DND-41 (cell line): ENCODE data around the gene STAMBPL1.

Experiments used
- ATAC-seq: fragments of 200-7000 bp; cut with Tn5 transposase; 3 replicates; pipeline ENCODE4 v1.9.1; 2021; ENCODE audit warnings: low read depth; ENCODE audit not compliant: insufficient read depth
- DNase-seq: peaks from one replicate; pipeline ENCODE4 v3.0.0-alpha.2; 2020
- H2AFZ ChIP-seq: 2 replicates; pipeline ENCODE4 v1.6.0; 2012; ENCODE audit warnings: low read depth, low read length
- H3K27ac ChIP-seq: 2 replicates; pipeline ENCODE4 v1.5.1; 2012; ENCODE audit warnings: low read length, inconsistent platforms
- H3K27me3 ChIP-seq: fragments of 200-600 bp; sonication (generic); 2 replicates; pipeline ENCODE4 v1.6.0; 2012; ENCODE audit warnings: low read length, mild to moderate bottlenecking, inconsistent platforms; ENCODE audit not compliant: insufficient read depth, poor library complexity
- H3K36me3 ChIP-seq: 2 replicates; pipeline ENCODE4 v1.5.1; 2012; ENCODE audit warnings: low read length, inconsistent platforms; ENCODE audit not compliant: insufficient read depth
- H3K4me1 ChIP-seq: 2 replicates; pipeline ENCODE4 v1.5.1; 2012; ENCODE audit warnings: mild to moderate bottlenecking, low read length; ENCODE audit not compliant: insufficient read depth
- H3K4me2 ChIP-seq: 2 replicates; pipeline ENCODE4 v1.6.0; 2012; ENCODE audit warnings: mild to moderate bottlenecking, moderate library complexity, low read length, inconsistent platforms; ENCODE audit not compliant: insufficient read depth
- H3K4me3 ChIP-seq, 2 experiments: fragments of 200-600 bp in 1 of 2; shearing (Covaris generic) in 1 of 2; 2 replicates each; pipeline ENCODE4 v1.5.1; 2012 to 2016; ENCODE audit warnings: inconsistent platforms in 2 of 2, low read length in 2 of 2, mild to moderate bottlenecking in 2 of 2, low read depth in 1 of 2, moderate library complexity in 1 of 2
- H3K79me2 ChIP-seq: 2 replicates; pipeline ENCODE4 v1.6.0; 2012; ENCODE audit warnings: low read length, inconsistent platforms; ENCODE audit not compliant: insufficient read depth
- H3K9ac ChIP-seq: 2 replicates; pipeline ENCODE4 v1.6.0; 2012; ENCODE audit warnings: low read depth, mild to moderate bottlenecking, inconsistent platforms, low read length, moderate library complexity
- H3K9me3 ChIP-seq: 2 replicates; pipeline ENCODE4 v1.5.1; 2012; ENCODE audit warnings: low read length, moderate library complexity, mild to moderate bottlenecking, inconsistent platforms; ENCODE audit not compliant: insufficient read depth, severe bottlenecking
- H4K20me1 ChIP-seq: 2 replicates; pipeline ENCODE4 v1.6.0; 2012; ENCODE audit warnings: low read length; ENCODE audit not compliant: insufficient read depth
- EZH2 ChIP-seq: IDR thresholded peaks from 3 replicates; pipeline ENCODE4 v1.6.1; 2012; ENCODE audit warnings: borderline replicate concordance, low read depth, mild to moderate bottlenecking, moderate library complexity, low read length, inconsistent platforms; ENCODE audit not compliant: severe bottlenecking
- TF ChIP-seq, protein P1 (sequence below): IDR thresholded peaks from 2 replicates; pipeline ENCODE4 v1.5.1; 2012; ENCODE audit warnings: borderline replicate concordance, low read length, moderate library complexity, mild to moderate bottlenecking; ENCODE audit not compliant: poor library complexity, severe bottlenecking; ENCODE audit errors: extremely low read depth

Gene STAMBPL1

GRCh38 chr10:88866454-88866853 is 13.6 kb upstream of the STAMBPL1 start:
- no peak for DNase-seq

GRCh38 chr10:88870089-88870488 is 10.0 kb upstream of the STAMBPL1 start:
- no peaks in the 10 kb centered on the region for H3K36me3 ChIP-seq
- H3K27me3 ChIP-seq, result no peaks in the 10 kb centered on the region
- no peak overlapping the region for H2AFZ ChIP-seq
- no peaks in the 10 kb centered on the region for H3K79me2 ChIP-seq
- DNase-seq (no peak), ATAC-seq (no peak)
- no peaks in the 10 kb centered on the region for H3K4me1 ChIP-seq
- no peak overlapping the region for H3K9ac ChIP-seq
- H3K4me2 ChIP-seq, result no peak overlapping the region
- H4K20me1 ChIP-seq, result no peaks in the 10 kb centered on the region
- no peak for TF ChIP-seq EZH2
- TF ChIP-seq, protein P1, sequence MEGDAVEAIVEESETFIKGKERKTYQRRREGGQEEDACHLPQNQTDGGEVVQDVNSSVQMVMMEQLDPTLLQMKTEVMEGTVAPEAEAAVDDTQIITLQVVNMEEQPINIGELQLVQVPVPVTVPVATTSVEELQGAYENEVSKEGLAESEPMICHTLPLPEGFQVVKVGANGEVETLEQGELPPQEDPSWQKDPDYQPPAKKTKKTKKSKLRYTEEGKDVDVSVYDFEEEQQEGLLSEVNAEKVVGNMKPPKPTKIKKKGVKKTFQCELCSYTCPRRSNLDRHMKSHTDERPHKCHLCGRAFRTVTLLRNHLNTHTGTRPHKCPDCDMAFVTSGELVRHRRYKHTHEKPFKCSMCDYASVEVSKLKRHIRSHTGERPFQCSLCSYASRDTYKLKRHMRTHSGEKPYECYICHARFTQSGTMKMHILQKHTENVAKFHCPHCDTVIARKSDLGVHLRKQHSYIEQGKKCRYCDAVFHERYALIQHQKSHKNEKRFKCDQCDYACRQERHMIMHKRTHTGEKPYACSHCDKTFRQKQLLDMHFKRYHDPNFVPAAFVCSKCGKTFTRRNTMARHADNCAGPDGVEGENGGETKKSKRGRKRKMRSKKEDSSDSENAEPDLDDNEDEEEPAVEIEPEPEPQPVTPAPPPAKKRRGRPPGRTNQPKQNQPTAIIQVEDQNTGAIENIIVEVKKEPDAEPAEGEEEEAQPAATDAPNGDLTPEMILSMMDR, result no peak
- no peaks in the 10 kb centered on the region for H3K9me3 ChIP-seq
- no peak overlapping the region for H3K27ac ChIP-seq
- H3K4me3 ChIP-seq, result no peak overlapping the region

More at GRCh38 chr10:88866454-88866853, 13.6 kb upstream of the STAMBPL1 start:
- Histone ChIP-seq H2AFZ (no peak overlapping the region), H3K79me2 (no peaks in the 10 kb centered on the region), H3K4me2 (no peak overlapping the region), H3K4me1 (no peaks in the 10 kb centered on the region), H3K27ac (no peak overlapping the region), H4K20me1 (no peaks in the 10 kb centered on the region), H3K27me3 (no peaks in the 10 kb centered on the region), H3K9me3 (no peaks in the 10 kb centered on the region), H3K9ac (no peak overlapping the region), H3K36me3 (no peaks in the 10 kb centered on the region), H3K4me3 (no peak overlapping the region)
- ATAC-seq, result no peak
- TF ChIP-seq EZH2, result no peak
- TF ChIP-seq, protein P1, result no peak

DNA sequence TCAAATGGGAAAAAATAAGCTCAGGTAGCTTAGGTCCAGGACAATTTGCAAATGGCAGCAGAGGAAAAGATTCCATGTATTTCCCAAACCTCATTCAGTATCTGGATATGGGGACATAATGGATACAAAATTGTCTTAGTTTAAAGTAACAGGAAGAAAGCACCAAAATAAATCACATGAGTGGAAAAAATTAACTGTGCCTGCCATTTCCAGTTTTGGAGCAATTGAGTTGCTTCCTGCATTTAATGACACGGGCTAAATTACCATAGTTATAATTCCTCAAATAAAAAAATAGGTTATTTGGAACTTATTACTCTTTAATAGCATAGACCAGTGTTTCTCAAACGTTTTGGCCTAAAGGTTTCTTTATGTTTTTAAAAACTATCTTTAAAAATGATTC is 6.3 kb upstream of the STAMBPL1 start:
- no peaks in the 10 kb centered on the region for H4K20me1 ChIP-seq
- H3K27me3 ChIP-seq, result no peaks in the 10 kb centered on the region
- TF ChIP-seq EZH2, result no peak
- TF ChIP-seq, protein P1, result no peak
- no peaks in the 10 kb centered on the region for H3K79me2 ChIP-seq
- no peak overlapping the region for H3K4me3 ChIP-seq
- ATAC-seq (no peak), DNase-seq (no peak)
- no peak overlapping the region for H2AFZ ChIP-seq
- H3K36me3 ChIP-seq, result no peaks in the 10 kb centered on the region
- no peak overlapping the region for H3K4me2 ChIP-seq
- H3K4me1 ChIP-seq, result peaks cover 23% of the 10 kb centered on the region
- no peak overlapping the region for H3K9ac ChIP-seq
- no peak overlapping the region for H3K27ac ChIP-seq
- H3K9me3 ChIP-seq, result no peaks in the 10 kb centered on the region

DNA sequence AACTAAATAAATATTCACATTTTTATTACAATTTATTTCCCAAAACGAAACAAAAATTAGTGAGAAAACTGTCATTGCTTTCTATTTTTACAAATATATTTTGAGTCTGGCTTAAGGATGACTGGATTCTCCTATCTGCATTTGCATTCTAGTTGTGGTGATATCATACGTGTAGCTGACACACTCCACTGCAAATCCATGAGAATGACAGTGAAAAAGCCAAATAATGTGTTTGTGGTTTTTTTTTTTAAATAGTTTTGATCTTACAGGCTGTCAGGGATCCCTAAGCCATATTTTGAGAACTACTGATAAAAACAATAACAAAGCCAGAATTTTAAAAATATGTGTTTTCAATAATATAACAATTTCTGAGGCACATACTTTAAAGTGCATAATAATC is 5.8 kb upstream of the STAMBPL1 start:
- Histone ChIP-seq H4K20me1 (no peaks in the 10 kb centered on the region), H3K9me3 (no peaks in the 10 kb centered on the region), H3K4me1 (peaks cover 28% of the 10 kb centered on the region), H3K9ac (no peak overlapping the region), H3K36me3 (no peaks in the 10 kb centered on the region), H2AFZ (no peak overlapping the region), H3K4me2 (no peak overlapping the region), H3K27me3 (no peaks in the 10 kb centered on the region), H3K79me2 (no peaks in the 10 kb centered on the region), H3K4me3 (no peak overlapping the region), H3K27ac (no peak overlapping the region)
- DNase-seq (no peak), ATAC-seq (no peak)
- no peak for TF ChIP-seq EZH2
- TF ChIP-seq, protein P1, result no peak
